ENCODE data around the gene PBX1.

PBX1 gene

DNA sequence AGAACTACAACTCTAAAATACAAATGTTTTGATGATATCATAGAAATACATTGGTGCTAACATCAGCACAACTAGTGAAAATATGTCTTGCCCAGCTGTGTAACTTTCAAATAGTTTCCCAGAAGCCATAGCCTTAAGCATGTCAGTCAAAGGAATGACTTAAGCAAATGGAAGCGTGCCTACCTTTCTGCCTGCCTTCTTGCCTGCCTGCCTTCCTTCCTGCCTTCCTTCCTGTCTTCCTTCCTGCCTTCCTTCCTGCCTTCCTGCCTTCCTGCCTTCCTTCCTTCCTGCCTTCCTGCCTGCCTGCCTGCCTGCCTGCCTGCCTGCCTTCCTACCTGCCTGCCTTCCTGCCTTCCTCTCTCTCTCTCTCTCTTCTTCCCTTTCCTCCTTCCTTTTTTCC is 104.0 kb downstream of the PBX1 start:
- no peak for TF ChIP-seq EZH2phosphoT487 (IDR thresholded peaks at IDR 0.05; ENCODE audit: low read depth)
- TF ChIP-seq, protein P1, sequence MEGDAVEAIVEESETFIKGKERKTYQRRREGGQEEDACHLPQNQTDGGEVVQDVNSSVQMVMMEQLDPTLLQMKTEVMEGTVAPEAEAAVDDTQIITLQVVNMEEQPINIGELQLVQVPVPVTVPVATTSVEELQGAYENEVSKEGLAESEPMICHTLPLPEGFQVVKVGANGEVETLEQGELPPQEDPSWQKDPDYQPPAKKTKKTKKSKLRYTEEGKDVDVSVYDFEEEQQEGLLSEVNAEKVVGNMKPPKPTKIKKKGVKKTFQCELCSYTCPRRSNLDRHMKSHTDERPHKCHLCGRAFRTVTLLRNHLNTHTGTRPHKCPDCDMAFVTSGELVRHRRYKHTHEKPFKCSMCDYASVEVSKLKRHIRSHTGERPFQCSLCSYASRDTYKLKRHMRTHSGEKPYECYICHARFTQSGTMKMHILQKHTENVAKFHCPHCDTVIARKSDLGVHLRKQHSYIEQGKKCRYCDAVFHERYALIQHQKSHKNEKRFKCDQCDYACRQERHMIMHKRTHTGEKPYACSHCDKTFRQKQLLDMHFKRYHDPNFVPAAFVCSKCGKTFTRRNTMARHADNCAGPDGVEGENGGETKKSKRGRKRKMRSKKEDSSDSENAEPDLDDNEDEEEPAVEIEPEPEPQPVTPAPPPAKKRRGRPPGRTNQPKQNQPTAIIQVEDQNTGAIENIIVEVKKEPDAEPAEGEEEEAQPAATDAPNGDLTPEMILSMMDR (IDR thresholded peaks at IDR 0.05; ENCODE audit: low read depth, low read length): no peak
- no peaks in the 10 kb centered on the region for H3K4me1 ChIP-seq (ENCODE audit: low read length)
- no peaks in the 10 kb centered on the region for H4K20me1 ChIP-seq (ENCODE audit: insufficient read depth, low read length)
- H3K36me3 ChIP-seq (replicated peaks; ENCODE audit: low read depth, low read length): no peaks in the 10 kb centered on the region
- no peak overlapping the region for H3K4me3 ChIP-seq (ENCODE audit: low read length)
- no peak overlapping the region for H3K27ac ChIP-seq (ENCODE audit: low read length)
- no peak overlapping the region for H3K9ac ChIP-seq (ENCODE audit: low read length)
- no peaks in the 10 kb centered on the region for H3K79me2 ChIP-seq (ENCODE audit: low read length)
- H3K9me3 ChIP-seq (ENCODE audit: insufficient read depth, low read length): no peaks in the 10 kb centered on the region
- no peak overlapping the region for H2AFZ ChIP-seq (ENCODE audit: low read depth, low read length)
- H3K4me2 ChIP-seq (ENCODE audit: low read length): no peak overlapping the region
- no peaks in the 10 kb centered on the region for H3K27me3 ChIP-seq (ENCODE audit: low read depth, low read length)

DNA sequence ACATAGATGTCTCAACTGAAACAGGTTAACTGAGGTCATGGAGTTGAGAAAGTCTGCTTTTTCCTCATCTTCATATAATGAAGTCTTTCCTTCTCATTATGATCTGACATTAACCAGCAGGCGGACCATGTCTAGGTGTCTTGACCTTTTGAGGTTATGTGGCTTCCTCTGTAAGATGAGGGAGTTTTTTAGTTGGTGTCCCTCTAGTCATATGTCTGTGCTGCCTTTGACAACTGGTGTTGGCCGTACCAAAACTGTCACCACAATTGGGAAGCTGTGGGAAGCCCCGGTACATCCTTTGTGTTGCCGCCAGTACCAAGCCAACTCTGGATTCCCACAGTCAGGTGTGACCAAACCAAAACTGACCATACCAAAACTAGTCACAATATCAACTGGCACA is 105.1 kb downstream of the PBX1 start:
- no peaks in the 10 kb centered on the region for H3K9me3 ChIP-seq (ENCODE audit: insufficient read depth, low read length)
- H3K27ac ChIP-seq (ENCODE audit: low read length): no peak overlapping the region
- no peak overlapping the region for H3K4me3 ChIP-seq (ENCODE audit: low read length)
- H2AFZ ChIP-seq (ENCODE audit: low read depth, low read length): no peak overlapping the region
- no peaks in the 10 kb centered on the region for H3K27me3 ChIP-seq (ENCODE audit: low read depth, low read length)
- H4K20me1 ChIP-seq (ENCODE audit: insufficient read depth, low read length): no peaks in the 10 kb centered on the region
- TF ChIP-seq, protein P1 (IDR thresholded peaks at IDR 0.05; ENCODE audit: low read depth, low read length): no peak
- no peak for TF ChIP-seq EZH2phosphoT487 (IDR thresholded peaks at IDR 0.05; ENCODE audit: low read depth)
- H3K4me1 ChIP-seq (ENCODE audit: low read length): no peaks in the 10 kb centered on the region
- H3K79me2 ChIP-seq (ENCODE audit: low read length): no peaks in the 10 kb centered on the region
- no peaks in the 10 kb centered on the region for H3K36me3 ChIP-seq (replicated peaks; ENCODE audit: low read depth, low read length)
- H3K4me2 ChIP-seq (ENCODE audit: low read length): no peak overlapping the region
- no peak overlapping the region for H3K9ac ChIP-seq (ENCODE audit: low read length)

DNA sequence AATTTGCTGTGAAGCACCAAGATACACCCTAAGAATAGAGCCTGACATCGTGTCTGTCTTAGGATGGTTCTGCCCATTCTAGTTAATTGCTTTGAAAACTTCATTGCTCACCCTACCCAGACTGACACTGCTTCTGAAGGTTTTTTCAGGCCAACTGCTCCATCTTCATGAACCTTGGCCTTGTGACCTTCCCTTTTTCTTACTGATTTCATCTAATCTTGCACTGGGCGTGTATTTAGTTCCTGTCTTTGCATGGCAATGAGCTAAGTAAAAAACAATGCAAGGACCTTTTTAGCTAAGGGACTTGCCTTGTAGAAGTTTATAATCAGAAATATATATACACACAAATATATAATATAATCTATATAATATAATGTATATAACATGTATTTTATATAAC is 108.0 kb downstream of the PBX1 start:
- Histone ChIP-seq H3K9me3 (ENCODE audit: insufficient read depth, low read length) (peaks cover 3% of the 10 kb centered on the region; the same call in 1 of the 2 replicates), H4K20me1 (ENCODE audit: insufficient read depth, low read length) (no peaks in the 10 kb centered on the region), H3K79me2 (ENCODE audit: low read length) (no peaks in the 10 kb centered on the region), H2AFZ (ENCODE audit: low read depth, low read length) (no peak overlapping the region), H3K4me2 (ENCODE audit: low read length) (no peak overlapping the region), H3K27me3 (ENCODE audit: low read depth, low read length) (no peaks in the 10 kb centered on the region), H3K4me3 (ENCODE audit: low read length) (no peak overlapping the region), H3K4me1 (ENCODE audit: low read length) (no peaks in the 10 kb centered on the region), H3K27ac (ENCODE audit: low read length) (no peak overlapping the region), H3K9ac (ENCODE audit: low read length) (no peak overlapping the region), H3K36me3 (replicated peaks; ENCODE audit: low read depth, low read length) (no peaks in the 10 kb centered on the region)
- TF ChIP-seq, protein P1 (IDR thresholded peaks at IDR 0.05; ENCODE audit: low read depth, low read length): no peak
- TF ChIP-seq EZH2phosphoT487 (IDR thresholded peaks at IDR 0.05; ENCODE audit: low read depth): no peak

DNA sequence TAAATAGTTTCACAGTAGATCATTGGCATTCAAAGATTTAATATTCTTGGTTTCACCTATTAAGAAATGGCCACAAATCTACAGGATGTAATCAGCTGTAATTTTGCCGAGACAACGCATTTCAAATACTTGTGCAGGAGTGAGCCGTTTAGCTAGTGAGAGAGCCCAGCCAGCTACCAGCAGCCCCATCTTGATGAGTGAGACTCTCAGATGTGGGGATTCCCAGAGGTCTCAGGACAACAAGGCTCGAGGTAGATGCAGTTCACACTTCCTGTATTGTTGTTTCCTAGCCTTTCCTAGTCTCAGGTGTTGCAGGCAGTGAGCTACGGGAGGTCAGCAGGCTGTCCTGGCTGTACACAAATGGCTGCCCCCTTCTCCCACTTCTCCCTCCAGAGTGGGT is 108.6 kb downstream of the PBX1 start:
- Histone ChIP-seq H2AFZ (ENCODE audit: low read depth, low read length) (no peak overlapping the region), H3K27me3 (ENCODE audit: low read depth, low read length) (no peaks in the 10 kb centered on the region), H3K4me3 (ENCODE audit: low read length) (no peak overlapping the region), H3K79me2 (ENCODE audit: low read length) (no peaks in the 10 kb centered on the region), H3K36me3 (replicated peaks; ENCODE audit: low read depth, low read length) (no peaks in the 10 kb centered on the region), H3K9me3 (ENCODE audit: insufficient read depth, low read length) (peaks cover 3% of the 10 kb centered on the region; the same call in 1 of the 2 replicates), H3K9ac (ENCODE audit: low read length) (no peak overlapping the region), H3K4me2 (ENCODE audit: low read length) (no peak overlapping the region), H4K20me1 (ENCODE audit: insufficient read depth, low read length) (no peaks in the 10 kb centered on the region), H3K4me1 (ENCODE audit: low read length) (no peaks in the 10 kb centered on the region), H3K27ac (ENCODE audit: low read length) (no peak overlapping the region)
- no peak for TF ChIP-seq EZH2phosphoT487 (IDR thresholded peaks at IDR 0.05; ENCODE audit: low read depth)
- TF ChIP-seq, protein P1 (IDR thresholded peaks at IDR 0.05; ENCODE audit: low read depth, low read length): no peak

Data from OCI-LY3 (cell line).